HG03460 (cell line): ENCODE measurements around the gene LTA4H.

Experiments
- ATAC-seq: cut with Tn5 transposase; IDR thresholded peaks from one replicate; pipeline ENCODE4 v1.9.1; 2021; ENCODE audit not compliant: unreplicated experiment

LTA4H gene

DNA sequence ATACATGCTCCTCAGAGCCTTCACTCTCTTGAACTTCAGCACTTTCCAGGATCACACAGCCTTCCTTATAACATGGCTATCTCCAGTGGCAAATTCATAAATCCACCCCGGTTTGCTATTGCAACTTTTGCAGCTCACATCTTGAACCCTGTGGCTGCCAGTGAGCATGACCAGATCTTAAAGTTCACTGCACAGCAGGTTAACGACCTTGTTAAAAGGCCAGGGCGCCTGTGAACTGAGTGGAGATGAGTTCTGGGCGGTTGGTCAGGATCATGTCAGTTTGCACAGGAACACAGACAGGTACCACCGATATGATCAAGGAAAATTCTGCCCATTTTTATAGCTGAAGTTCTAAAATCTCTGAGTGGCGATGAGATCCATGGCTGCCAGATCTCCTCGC lies 24.7 kb upstream of the LTA4H start:
- ATAC-seq = no peak

DNA sequence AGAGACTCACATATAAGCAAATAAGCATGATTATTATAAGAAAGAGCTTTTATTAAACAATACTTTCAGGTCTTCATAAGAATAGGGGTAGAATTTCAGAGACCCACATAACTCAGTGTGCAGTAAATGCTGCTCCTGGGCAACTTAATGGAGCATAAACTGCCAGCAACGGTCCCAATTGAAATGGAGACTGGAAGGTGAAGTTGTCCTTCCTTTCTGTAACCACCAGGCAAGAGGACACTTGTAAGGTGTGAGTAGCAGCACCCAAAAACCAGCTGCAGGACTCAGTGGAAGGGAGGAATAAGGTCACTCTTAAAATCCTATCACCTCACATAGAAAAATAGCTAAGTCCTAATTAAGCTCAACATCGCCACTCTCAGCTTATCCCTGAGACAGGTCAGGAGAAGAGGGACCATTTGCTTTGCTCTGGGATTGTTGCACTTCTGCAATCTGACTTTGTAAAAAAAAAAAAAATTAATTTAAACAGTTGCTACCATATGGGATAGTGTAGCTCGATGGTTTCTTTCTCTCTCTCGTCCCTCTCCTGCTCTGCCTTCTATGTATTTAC lies 22.7 kb upstream of the LTA4H start:
- no peak for ATAC-seq

DNA sequence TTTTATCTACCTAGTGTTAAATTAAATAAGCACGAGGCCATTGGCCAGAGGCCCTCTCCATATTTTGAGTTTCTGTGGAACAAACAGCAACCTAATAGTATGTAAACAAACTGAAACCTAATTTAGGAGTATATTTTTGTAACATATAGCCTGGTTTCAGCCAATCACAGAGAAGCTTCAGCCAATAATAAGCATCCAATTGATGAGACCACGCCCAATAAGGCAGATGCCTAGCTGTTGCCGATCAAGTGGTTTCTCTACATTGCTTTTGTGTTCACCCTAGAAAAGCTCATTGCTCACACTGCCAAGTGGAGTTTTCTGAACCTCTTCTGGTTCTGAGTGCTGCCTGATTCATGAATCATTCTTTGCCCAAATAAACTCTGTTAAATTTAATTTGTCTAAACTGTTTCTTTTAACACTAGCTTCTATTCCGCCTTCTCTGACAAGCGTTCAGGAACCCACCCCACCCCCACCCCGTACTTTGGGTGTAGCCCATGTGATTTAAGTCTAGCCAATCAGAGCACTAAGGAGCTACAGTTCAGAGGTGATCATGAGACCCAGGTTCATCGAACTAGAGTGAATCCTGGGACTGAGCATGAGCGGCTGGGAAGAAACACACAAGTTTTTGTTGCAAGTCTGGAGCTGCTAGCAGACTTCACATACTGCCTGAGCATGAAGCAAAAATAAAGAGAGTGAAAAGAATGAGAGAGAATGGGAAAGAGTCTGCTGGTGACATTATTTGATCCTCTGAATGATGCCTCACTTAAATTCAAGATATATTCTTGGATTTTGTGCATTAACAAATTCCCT lies 21.5 kb upstream of the LTA4H start:
- no peak for ATAC-seq

DNA sequence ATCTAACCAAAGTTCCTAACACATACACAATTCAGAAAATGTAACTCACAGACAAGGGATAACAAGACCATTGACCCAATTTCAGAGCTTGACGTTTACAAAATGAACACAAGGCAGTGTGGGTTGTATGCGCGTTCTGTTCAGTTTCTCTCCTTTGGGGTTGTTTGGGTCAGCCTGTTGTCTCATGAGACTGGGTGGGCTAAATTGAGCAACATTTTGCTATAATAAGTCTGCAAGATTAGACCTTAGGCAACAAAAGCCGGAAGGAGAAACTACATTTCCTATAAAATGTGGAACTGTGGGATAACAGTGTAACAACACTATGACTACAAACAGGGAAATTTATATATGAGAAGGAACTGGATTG lies 18.8 kb upstream of the LTA4H start:
- no peak for ATAC-seq

DNA sequence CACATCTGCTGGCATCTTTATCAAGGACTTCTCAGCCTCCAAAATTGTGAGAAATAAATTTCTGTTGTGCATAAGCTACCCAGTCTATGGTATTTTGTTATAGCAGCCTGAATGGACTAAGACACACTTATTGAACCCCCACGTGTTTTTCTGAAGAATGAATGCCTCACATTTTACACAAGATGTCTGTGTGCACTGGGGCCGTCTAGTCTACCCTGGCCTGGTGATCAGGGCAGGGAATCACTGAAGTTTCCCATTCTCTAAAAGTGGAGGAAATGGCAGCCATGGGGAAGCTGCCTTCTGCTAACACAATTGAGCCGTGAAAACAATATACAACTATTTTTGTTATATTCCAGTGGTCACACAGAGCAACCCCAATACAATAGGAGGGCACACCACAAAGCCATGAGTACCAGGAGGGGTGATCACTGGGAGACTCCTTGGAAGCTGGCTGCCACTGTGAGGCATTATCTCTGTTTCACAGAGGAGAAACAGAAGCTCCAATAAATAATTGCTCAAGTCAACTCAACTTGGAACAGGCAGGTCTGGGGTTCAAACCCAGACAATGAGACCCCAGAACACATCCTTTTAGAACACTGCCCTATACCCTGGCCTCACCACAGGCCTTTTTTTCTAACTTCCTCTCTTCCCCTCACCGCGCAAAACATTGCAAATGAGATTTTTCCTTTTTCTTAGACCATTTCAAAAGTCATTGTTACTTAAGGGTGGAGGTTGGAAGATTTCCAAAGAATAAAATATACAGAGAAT lies 18.3 kb upstream of the LTA4H start:
- no peak for ATAC-seq

DNA sequence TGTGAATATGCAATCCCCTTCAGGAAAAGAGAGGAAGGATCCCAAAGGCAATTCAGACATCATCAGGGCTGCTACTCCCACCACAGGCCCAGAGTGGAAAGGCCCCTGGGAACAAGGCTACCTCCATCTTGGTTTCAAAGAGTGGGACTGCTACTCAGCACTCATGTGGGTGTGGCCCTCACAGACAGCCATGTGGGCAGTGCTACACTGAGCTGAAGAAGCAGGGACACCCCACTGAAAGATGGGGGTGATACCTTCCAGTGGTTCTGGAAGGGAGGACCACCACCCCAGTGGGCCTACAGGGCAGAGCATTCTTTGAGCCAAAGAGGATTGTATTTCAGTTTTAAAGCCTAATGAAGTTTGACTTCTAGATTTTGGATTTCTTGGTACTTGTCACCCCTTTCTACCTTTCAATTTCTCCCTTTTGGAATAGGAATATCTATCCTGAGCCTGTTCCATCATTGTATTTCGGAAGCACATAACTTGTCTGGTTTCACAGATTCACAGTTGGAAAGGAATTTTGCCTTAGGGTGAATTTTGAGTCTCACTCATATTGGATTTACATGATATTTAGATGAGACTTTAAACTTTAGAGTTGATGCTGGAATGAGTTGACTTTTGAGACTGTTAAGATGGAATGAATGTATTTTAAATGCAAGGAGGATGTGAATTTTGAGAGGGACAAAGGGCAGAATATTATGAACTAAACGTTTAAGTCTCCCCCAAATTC lies 16.5 kb upstream of the LTA4H start:
- ATAC-seq = no peak

DNA sequence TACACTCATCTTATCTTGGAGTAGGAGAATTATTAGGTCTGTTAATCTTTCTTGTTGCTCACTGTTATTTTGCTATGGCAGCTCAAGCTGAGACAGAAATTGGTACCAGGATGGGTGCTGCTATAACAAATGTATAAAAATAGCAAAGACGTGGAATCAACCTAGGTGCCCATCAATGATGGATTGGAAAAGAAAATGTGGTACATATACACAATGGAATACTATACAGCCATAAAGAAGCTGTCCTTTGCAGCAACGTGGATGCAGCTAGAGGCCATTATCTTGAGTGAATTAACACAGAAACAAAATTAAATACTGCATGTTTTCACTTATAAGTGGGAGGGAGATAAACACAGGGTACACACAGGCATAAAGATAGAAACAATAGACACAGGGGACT lies 14.8 kb upstream of the LTA4H start:
- ATAC-seq = no peak

DNA sequence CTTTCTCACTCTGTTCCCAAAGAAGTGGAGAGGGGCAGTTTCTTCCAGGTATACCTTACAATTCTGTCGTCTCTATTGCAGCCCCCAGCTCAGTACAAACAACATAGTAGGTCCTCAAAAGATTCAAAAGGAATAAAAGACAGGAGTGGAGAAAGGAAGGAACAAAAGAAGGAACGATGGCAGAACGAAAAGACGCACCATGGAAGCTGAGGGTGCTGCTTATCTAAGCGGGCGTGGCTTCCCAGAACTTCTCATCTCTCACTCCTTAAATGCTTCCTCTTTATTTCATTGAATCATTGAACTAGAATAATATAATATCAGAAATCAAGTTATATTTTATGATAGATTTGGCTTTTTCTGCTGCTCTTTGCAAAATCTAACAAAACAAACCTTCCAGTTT lies 13.7 kb upstream of the LTA4H start:
- no peak for ATAC-seq

DNA sequence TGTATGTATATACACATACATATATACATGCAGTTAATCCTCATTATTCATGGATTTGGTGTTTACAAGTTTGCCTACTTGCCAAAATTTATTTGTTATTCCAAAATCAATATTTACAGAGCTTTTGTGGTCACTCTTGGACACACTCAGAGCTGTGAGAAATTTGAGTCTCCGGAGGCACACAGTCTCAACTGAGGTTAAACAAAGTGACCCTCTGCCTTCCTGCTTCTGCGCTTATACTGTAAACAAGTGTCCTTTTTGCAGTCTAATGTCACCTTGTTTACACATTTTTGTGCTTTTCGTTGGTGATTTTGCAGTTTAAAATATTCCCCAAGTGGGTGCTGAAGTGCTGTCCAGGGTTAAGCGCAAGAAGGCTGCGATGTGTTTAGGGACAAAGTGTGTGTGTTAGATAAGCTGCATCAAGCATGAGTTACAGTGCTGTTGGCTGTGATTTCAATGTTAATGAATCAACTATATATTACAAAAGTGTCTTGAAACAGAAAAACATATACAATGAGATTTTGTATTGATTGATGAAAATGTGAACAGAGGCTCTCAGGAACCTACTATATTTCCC lies 13.1 kb upstream of the LTA4H start:
- no peak for ATAC-seq

DNA sequence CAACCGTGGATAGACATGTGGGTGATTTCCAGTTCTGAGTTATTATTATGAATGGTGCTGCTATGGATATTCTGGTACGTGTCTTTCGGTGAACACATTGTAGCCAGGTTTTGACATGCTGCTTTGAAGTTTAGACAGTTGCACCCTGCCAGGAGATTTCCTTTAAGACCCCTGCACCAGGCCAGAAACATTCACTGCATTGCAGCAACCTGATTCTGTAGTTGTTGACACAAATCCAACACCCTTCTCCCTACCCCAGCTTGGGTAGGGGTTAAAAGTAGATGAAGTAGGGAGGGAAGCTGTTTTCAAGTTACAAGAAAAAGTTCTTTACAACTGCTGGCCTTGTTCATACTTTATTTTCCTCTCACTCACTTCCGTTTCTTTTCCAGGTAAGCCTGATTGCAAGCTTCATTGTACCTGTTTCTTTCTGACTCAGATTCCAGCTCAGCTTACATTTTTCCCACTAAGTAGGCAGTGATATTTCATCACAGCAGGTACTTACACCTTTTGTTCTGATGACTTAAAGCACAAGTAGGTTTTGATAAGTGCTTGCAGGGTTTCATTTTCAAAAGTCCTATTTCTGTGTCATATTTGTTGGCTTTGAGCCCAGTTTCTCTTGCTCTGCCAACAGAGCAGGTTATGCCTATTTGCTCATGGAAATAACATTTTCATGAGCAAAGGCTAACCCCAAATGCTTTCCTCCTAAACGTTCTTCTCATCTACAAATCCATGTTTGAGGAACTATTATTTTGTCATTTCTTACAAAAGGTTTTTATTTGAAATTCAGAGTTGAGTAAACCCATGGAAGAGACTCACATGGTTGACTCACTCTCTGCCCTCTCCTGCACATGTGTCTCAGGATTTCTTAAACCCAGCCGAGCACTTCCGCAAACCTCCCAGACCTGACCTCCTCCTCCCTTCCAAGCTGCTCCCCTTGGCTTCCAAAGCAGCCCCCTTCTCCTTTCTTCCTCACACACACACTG lies 12.1 kb upstream of the LTA4H start:
- peak; percentile 75 for ATAC-seq

DNA sequence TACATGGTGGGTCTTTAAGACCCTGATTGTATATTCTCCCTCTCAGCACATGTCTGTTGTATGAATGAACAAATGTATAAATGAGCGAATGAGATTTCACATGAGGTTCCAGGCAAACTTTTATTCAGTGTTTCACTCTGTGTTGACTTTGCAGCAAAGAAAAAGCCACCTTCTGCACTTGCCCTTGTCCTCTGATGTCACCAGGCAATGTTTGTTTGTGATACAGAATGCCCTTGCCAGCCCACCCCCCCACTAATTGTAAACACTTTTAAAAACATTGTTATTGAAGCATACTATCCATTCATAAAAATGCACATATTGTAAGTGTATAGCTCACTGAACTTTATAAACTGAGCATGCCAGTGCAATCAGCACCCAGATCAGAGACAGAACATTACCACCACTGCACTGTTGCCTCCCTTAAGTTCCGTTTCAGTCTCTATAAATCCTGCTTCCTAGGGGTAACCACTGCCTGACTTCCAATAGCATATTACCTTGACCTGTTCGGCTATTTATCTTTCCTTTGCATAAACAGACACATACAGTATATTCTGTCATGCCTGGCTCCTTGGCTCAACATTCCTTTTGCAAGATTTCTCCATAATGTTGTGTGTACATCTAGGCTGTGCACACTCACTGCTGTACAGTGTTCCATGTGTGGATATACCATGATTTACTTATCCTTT lies 11.3 kb upstream of the LTA4H start:
- ATAC-seq = no peak

DNA sequence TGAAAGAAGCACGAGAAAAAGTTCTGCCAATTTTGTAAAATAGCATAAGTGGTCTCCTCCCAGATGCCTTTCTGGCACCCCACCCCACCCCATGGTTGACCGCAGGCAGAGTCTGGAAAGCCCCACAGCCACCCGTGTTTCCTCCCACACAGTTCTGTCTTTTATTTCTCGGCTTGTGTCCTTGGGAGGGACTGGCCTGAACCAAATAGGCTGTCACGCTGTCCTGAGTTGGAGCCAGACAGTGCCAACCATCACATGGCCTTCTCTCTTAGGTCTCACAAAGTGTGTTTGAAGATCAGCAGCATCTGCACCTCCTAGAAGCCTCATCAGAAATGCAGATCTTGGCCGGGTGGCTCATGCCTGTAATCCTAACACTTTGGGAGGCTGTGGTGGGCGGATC lies 10.2 kb upstream of the LTA4H start:
- ATAC-seq = no peak

DNA sequence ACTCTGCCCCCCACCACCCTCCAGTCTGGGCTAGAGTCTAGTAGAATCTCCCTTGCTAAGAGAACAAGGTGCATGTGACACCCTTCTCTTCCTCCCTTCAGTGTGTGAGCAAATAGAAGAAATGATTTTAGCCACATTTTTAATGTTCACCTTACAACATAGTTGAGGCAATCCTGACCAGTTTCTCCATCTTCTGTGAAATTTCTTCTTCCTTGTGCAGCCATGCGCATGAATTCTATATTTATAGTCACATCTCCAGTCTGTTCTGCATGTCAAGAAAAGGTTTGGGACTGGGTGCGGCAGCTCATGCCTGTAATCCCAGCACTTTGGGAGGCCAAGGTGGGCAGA lies 9.5 kb upstream of the LTA4H start:
- ATAC-seq = no peak

DNA sequence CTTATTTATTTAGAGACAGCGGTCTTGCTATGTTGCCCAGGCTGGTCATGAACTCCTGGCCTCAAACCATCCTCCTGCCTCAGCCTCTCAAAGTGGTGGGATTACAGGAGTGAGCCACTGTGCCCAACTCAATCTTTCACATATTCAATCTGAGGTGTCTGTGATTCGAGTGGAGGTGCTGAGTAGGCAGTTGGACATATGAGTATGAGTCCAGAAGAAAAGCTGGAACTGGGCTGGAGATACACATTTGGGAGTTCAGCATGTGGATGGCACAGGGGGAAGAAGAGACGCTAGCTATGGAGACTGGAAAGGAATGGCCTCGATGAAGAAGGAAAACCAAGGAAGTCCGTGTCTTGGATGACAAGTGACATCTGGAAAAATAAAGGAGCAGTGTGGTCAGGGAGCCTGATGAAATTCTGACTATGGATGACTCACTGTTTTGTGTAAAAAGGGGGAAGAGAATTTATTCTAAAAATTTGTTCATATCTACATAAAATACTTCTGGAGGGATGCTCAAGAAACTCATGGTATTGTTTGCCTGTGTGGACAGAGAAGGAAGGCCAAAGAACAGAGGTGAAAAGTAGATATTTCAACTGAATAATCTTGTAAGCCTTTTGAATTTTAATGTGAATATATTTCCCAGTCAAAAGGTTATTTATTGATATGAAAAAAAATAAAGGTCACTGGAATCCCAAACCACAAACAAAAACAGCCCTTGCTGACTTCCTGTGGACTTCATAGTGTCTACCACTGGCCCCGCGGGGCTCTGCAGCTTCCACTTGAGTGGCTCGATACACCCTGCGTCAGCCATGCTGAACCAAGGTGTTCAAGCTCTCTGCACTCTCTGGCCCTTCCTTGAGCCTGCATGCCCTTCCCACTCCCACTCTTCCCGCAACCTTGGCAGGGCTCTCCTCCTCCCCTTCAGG lies 8.9 kb upstream of the LTA4H start:
- no peak for ATAC-seq

DNA sequence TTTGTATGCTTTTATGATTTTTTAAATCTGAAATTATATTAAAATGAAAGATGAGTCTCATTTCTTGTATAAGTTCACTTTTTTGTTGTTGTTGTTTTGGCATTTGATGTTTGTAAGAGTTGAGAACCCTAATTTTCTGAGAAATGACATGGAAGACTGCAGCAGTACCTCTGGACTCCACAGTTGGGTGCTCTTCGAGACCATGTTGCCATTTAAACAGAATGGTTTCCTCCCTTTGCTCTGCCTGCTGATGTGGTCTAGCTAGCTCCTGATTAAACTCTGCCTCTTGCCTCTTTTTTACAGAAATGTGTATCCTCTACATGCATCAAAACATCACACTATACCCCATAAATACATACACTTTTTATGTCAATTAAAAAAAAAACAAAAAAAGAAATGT lies 5.8 kb upstream of the LTA4H start:
- ATAC-seq = no peak

DNA sequence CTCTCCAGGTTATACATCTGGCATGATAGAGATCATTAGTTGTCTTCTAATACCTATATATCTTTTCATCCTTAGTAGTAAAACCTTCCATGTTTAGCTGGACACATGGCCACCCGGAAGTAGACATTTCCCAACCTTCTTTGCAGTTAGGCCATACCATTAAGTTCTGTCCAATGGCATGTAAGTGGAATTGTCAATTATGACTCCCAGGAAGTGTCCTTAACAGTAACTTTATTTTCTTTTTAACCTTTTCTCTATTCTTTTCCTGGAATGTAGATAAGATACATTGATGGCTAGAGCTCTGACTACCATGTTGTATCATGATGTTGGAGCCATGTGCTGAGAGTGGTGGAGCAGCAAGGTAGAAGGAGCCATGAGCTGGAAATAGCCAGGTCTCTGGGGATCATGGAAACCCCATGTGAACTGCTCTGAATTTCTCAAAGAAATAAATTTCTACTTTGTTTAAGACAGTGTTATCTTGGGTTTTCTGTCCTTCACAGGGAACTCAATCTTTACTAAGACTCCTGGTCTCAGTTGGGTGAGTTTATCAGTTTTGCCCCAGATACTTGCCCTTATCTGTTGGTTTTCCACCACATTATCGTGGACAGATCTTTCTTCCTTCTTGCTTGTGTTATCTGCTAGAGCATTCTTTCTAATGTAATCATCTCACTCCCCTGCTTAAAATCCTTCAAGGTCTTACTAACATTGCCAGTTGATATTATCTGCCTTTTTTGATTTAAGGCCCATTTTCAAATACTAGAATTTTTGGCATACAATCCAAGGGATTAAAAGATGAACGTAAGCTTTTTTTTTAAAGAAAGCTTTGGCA lies 5.1 kb upstream of the LTA4H start:
- ATAC-seq = no peak

DNA sequence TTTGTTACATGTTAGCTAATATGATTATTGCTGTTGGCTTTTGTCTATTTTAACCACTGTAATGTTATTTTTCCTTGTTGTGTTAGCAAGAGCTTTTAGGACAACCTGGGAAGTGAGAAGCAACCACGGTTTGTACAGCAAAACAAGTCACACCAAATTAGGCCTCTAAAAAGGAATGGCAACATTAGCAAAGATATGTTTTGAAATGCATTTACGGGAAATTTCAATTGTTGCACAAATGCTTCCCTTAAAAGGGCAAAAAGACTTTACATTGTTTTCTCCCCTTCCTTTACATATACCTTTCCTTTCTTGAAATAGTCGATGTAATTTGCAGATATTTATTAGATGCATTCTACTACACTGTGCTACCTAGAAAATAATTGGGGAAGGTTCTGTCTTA lies 4.1 kb upstream of the LTA4H start:
- no peak for ATAC-seq
